Prostate gland (tissue), 2 donors: ENCODE measurements around the gene ZNF324. TPM values are rescaled to one million over a fixed set of nuclear protein-coding genes. Genes with fewer than 3 reads are reported as not detected.
"Not testable (repeated sequence)": the region's sequence is repeated elsewhere in the genome, so short reads cannot be mapped to it uniquely, and the experiment has no call there.

Experiments used
- DNase-seq: peaks from one replicate; pipeline ENCODE4 v3.0.0-alpha.2; 2019; ENCODE audit warnings: low spot score
- H3K27ac ChIP-seq, 2 donors: fragments of 200-600 bp; sonication (generic); 2 replicates each; pipeline ENCODE4 v1.5.1; 2017 to 2019
- H3K27me3 ChIP-seq: fragments of 200-600 bp; sonication (generic); replicated peaks from 2 replicates; pipeline ENCODE4 v1.5.1; 2019; ENCODE audit not compliant: insufficient read depth
- H3K36me3 ChIP-seq, 2 donors: fragments of 200-600 bp; sonication (generic); 1 replicate in 1 of 2; 2 replicates in 1 of 2; pipeline versions ENCODE4 v1.5.1 to v1.8.1; 2017 to 2019
- H3K4me1 ChIP-seq: fragments of 200-600 bp; sonication (generic); replicated peaks from 2 replicates; pipeline ENCODE4 v1.5.1; 2019
- H3K4me3 ChIP-seq, 2 donors: fragments of 200-600 bp; sonication (generic); 2 replicates each; pipeline ENCODE4 v1.5.1; 2017 to 2019
- H3K9me3 ChIP-seq: fragments of 200-600 bp; sonication (generic); 2 replicates; pipeline ENCODE4 v1.5.1; 2017
- CTCF ChIP-seq, 4 experiments: fragments of 200-600 bp in 2 of 4; fragments of 450-650 bp in 2 of 4; sonication (generic) in 2 of 4; IDR thresholded peaks; 1 replicate in 3 of 4; 2 replicates in 1 of 4; pipeline ENCODE4 v1.5.1; 2016 to 2019; ENCODE audit warnings: antibody characterized with exemption in 4 of 4, mild to moderate bottlenecking in 2 of 4, moderate library complexity in 2 of 4
- POLR2A ChIP-seq: fragments of 450-650 bp; IDR thresholded peaks from one replicate; pipeline ENCODE4 v1.6.1; 2016; ENCODE audit warnings: antibody characterized with exemption, mild to moderate bottlenecking
- POLR2AphosphoS5 ChIP-seq: sonication (generic); formaldehyde crosslinking; IDR thresholded peaks from one replicate; pipeline ENCODE4 v1.6.1; 2017; ENCODE audit warnings: antibody characterized with exemption
- WGBS: methylation state at CpG from one replicate; pipeline ENCODE4 v1.1.5; 2018; 5-methylcytosine and 5-hydroxymethylcytosine counted together
- intact Hi-C: fragments of 100-400 bp; cut with DNase I; formaldehyde crosslinking; loops from one replicate; pipeline ENCODE4 v1.14.2; 2022
- total RNA-seq, 2 donors: library from RNA; depleted of rRNA; stranded (reverse); fragments of >200 nt; gene quantifications; one replicate each; pipeline ENCODE4 v1.1.0, GENCODE V29; 2016

The ZNF324 gene
- total RNA-seq, 2 donors from 2014 or later = 22.9 to 27.1 TPM

DNA sequence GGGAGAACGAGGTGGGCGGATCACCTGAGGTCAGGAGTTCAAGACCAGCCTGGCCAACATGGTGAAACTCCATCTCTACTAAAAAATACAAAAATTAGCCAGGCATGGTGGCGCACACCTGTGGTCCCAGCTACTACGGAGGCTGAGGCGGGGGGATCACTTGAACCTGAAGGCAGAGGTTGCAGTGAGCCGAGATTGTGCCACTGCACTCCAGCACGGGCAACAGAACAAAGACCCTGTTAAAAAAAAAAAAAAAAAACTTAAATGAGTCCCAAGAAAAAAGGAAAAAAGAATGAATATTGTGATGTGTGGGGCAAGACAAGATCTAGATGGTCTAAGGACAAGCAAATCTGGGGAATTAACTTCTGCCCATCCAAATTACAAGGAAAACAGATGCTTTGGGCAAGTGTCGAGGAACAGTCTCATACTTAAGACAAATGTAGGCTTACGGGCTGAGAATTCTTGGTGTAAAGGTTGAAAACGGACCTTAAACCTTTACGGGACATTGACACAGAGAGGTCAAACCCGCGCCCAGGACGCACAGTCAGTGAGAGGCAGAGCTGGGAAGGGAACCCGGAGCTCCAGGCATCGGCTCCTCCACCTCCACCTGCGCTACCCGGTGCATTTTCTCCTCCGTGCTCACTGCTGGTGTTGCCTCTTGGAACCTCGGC is 656 bp upstream of the ZNF324 start:
- peak overlapping the region; percentile 19 to 68 for H3K27ac ChIP-seq
- DNase-seq = no peak
- no peaks in the 10 kb centered on the region for H3K27me3 ChIP-seq
- H3K9me3 ChIP-seq = no peaks in the 10 kb centered on the region
- intact Hi-C loops = no loop called here
- peaks cover 5 to 10% of the 10 kb centered on the region in 2 donors for H3K36me3 ChIP-seq
- TF ChIP-seq POLR2A = no peak
- TF ChIP-seq CTCF (IDR thresholded peaks at IDR 0.05) = no peak
- TF ChIP-seq POLR2AphosphoS5 = no peak
- H3K4me1 ChIP-seq = peaks cover 6% of the 10 kb centered on the region
- 32% methylated on average over 20 of the region's 20 CpGs for WGBS
- H3K4me3 ChIP-seq = peak overlapping the region; percentile 71 to 96

- H3K9me3 ChIP-seq = no peaks in the 10 kb centered on the region
- TF ChIP-seq POLR2AphosphoS5 (no peak), CTCF (IDR thresholded peaks at IDR 0.05) (no peak), POLR2A (no peak)
- H3K27me3 ChIP-seq = no peaks in the 10 kb centered on the region
- no peak overlapping the region for H3K4me3 ChIP-seq
- intact Hi-C loops = no loop called here
- 45% methylated on average over 5 of the region's 5 CpGs for WGBS
- peaks cover 6% of the 10 kb centered on the region for H3K4me1 ChIP-seq
- DNase-seq = no peak
- H3K27ac ChIP-seq = no peak overlapping the region
- H3K36me3 ChIP-seq = peaks cover 5 to 10% of the 10 kb centered on the region in 2 donors
These were observed 1.4 kb downstream of the ZNF324 start for GRCh38 chr19:58468216-58468839.

DNA sequence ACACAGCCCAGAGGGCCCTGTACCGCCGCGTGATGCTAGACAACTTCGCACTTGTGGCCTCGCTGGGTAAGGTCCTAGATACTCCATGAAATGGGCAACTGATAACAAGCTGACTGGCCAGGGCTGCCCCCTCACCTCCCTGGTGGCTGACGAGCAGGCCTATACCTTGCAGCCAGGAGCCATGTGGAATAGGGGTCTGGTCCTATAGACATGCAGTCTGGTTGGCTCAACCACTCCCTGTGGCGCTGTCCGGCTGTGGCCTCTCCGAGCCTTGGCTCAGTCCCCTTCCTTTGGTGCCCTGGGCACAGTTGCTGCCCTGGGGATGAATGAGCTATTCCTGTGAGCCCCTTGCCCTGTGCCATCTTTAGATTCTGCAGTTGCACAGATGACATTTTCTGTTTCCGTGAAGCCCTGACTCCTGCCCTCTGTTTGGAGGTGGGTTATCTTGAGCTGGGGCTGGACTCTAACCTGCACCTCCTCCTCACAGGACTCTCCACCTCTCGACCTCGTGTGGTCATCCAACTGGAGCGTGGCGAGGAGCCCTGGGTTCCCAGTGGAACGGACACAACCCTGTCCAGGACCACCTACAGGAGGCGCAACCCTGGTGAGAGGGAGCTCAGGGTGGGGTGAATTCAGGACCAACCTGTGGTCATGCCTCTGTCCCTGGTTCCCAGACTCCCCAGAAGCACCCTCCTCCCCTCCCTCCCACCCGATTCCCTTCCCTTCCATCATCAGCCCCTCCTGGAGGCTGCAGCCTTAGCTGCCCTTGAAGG is 2.5 kb downstream of the ZNF324 start:
- WGBS = 92% methylated on average over 17 of the region's 17 CpGs
- intact Hi-C loops = no loop called here

GRCh38 chr19:58470837-58471543 is 4.1 kb downstream of the ZNF324 start:
- H3K36me3 ChIP-seq, H3K27ac ChIP-seq, H3K4me3 ChIP-seq, H3K9me3 ChIP-seq, intact Hi-C loops, H3K4me1 ChIP-seq, DNase-seq, H3K27me3 ChIP-seq: not testable (repeated sequence)
- 90% methylated on average over 20 of the region's 53 CpGs for WGBS

More for the DNA sequence above, 2.5 kb downstream of the ZNF324 start:
- Histone ChIP-seq H3K9me3 (no peaks in the 10 kb centered on the region), H3K27ac (no peak overlapping the region), H3K36me3 (peaks cover 5 to 10% of the 10 kb centered on the region in 2 donors), H3K27me3 (no peaks in the 10 kb centered on the region), H3K4me3 (no peak overlapping the region), H3K4me1 (peaks cover 6% of the 10 kb centered on the region)
- TF ChIP-seq POLR2AphosphoS5 (no peak), POLR2A (no peak), CTCF (IDR thresholded peaks at IDR 0.05) (no peak)
- no peak for DNase-seq

GRCh38 chr19:58471736-58472135 is 4.9 kb downstream of the ZNF324 start:
- Histone ChIP-seq H3K27me3 (no peaks in the 10 kb centered on the region), H3K4me1 (peaks cover 8% of the 10 kb centered on the region), H3K36me3 (peaks cover 5 to 10% of the 10 kb centered on the region in 2 donors), H3K27ac (no peak overlapping the region), H3K4me3 (no peak overlapping the region), H3K9me3 (no peaks in the 10 kb centered on the region)
- intact Hi-C loops = no loop called here
- 95% methylated on average over 38 of the region's 39 CpGs for WGBS
- TF ChIP-seq CTCF (IDR thresholded peaks at IDR 0.05) (no peak), POLR2A (no peak), POLR2AphosphoS5 (no peak)
- DNase-seq = no peak
